ENCODE measurements around the gene FAM180B.
A peak's percentile ranks its signal among the peaks of the same experiment; 100 is the strongest.
"Not testable (repeated sequence)": the region's sequence is repeated elsewhere in the genome, so short reads cannot be mapped to it uniquely, and the experiment has no call there.

The FAM180B gene

DNA sequence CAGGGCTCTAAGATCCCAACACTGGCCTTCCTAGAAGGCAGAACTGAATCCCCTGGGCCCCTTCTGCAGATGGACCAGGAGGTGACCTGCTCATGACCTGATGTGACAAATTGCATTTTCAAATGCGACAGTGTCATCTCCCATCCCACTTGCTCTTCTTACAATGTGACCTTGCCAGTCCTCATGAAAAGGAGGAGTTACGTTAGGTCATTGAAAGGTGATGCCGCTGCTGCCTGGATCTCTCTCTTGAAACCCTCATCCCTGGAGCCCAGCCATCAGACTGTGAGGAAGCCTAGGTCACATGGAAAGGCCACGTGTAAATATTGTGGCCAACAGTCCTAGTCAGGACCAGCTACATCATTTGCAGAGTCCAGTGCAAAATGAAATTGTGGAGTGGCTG lies 13.4 kb downstream of the FAM180B start:
- no peak for DNase-seq

DNA sequence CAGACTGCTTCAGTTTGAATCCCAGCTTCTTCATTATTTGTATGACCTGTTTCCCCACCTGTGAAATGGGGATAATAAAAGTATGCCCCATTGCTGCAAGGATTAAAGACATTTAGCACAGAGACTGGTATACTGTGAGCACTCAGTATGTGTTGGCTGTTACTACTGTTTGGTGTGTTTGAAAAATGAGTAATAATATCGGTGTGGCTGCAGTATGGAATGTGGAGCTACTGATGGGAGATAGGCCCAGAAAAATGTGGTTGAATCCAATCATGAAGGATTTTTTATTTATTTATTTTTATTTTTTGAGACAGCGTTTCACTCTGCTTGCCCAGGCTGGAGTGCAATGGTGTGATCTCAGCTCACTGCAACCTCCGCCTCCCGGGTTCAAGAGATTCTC lies 16.8 kb downstream of the FAM180B start:
- no peak for DNase-seq

DNA sequence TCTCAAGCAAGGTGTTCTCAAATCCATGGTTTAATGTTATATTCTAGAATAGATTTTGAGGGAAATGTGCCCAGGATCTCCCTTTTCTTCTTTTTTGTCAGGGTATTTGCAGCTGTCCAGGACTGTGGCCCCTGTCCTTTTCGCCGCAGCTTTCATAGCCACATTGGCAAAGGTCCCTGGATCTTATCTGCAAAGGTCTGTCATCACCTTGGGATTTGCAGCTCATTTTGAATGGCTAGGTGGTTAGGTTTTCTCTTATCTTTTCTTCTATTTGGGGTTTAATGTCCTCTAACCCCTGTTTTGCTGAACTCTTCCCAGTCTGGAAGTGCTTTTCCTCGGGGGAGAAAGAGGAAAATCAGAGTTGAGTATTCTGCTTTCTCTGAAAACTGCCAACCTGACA lies 19.4 kb downstream of the FAM180B start:
- no peak for DNase-seq

DNA sequence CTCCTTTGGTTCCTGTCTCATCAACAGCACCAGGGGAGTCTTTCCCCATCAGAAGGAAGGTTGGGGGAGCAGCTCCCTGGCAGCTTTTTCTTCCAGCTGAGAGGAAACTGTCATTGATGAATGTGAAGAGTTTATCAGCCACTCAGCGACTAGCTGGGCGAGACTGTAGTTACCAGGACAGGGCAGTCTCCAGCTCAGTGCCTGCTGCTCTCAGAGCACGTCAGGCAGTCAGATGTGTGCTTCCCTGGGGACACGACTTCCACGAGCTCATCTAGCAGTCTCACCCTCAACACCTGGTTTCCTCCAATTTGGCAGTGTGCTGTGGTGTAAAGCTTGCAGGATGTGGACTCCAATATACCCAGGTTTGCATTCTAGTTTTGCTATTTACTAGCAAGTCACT lies 20.3 kb downstream of the FAM180B start:
- DNase-seq, result no peak

DNA sequence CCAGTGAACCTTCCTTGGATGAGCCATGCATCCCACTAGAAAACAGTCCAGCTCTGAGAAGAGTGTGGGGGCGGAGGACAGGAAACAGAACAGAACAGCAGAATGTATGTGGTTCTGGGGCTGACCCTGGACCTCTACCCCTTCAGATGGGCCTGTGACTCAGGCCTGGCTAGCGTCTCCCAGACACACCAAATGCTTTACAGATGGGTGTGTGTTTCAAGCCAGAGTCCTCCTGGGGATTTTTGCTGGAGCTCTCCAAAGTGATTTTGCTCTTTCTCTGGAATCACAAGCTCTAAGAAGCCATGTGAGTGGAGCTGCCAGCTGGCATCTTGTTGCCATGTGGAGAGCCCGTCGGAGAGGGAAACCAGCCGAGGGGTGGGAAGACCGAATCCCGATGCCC lies 20.9 kb downstream of the FAM180B start:
- no peak for DNase-seq

DNA sequence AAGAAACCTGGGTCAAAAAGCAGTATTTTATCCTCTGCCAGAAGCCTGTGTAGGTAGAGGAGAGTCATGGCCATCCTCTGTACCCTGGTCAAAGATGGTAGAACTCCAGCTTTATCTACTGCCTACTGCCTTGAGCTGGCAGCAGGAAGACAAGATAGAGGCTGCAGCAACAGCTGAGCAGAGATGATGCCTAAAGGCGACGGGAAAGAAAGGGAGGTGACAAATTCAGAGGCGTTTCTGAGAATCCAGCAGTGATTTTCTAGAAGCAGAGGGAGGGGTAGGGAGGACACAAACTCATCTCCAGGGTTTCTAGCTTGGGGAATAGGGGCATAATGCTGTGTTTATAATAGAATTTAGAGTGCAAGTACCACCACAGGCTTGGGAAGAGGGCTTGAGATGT lies 23.2 kb downstream of the FAM180B start:
- no peak for DNase-seq

DNA sequence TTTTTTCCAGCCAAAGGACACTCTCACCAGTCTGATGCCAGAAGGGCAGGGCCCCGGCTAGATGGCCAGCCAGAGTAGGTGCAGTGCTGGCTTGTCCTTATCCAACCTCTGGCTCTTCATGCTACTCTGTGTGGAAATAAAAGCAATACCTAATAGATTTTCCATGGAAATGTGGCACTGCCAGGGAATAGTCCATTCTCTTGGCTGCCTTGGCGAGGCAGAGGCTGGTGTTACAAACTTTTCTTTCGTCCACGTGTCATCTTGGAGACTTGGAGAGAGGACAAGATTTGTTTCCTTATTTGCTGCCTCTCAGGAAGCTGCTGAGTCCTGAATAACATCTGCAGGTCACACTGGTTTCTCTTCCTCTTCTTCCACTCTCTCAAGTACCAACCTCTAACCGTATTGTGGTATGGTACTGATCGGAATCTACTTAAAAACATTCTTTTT lies 24.9 kb downstream of the FAM180B start:
- DNase-seq, result no peak

DNA sequence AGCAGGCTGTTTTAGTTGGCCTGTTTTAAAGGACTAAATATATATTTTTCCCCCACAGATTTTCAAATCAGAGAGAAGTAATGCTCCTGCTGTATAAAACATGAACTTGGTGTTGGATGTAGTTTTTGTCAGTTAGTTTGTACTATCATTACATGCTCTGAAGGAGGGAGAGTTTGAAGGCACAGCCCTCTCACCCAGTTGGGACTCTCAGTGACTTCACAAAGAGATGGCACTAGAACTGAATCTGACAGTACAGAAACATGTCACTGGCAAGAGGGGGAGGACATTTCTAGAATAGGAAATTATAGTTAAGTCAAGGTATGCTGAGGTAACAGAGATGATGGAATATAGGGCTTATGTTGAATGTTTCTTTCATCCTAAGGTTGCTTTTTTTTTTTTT lies 28.8 kb downstream of the FAM180B start:
- no peak for DNase-seq

DNA sequence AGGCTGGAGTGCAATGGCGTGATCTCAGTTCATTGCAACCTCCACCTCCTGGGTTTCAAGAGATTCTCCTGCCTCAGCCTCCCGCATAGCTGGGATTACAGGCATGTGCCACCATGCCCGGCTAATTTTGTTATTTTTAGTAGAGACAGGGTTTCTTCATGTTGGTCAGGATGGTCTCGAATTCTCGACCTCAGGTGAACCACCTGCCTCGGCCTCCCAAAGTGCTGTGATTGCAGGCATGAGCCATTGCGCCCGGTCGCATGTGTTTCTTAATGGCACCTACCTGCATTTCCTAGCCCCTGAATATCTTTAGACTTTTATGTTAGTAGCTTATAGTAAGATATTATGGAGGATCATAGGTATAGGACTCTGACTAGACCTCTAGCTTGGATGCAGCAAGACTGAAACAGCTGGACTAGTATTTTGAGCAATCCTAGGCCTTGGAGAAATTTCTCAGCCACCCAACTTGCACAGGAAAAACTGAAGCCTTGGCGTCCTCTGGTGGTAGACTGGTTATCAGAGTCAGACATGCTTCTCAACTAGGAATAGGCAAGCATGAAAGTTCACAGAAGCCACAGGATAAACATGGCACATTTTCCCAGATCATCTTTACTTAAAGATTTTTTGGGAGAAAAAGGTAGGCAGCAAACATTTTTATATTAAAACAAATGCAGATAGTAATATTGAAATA lies 30.4 kb downstream of the FAM180B start:
- DNase-seq, result peak; percentile 36

DNA sequence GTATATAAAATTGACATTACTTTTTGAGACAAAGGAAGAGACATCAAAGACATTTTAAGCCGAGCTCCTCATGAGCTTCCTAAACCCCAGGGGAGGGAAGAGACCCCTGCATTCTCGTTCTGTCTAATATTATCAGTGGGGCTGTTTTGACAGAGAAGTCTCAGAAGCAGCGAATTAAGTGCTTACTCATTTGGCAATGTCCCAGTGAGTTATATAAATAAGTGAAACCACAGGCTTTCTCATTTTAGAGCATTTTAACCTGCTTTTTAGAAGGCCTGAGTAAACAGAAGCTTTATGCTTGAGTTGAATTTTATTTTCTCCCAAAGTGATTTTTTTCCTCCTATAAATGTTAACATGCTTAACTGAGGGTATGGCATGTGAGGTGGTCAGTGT lies 30.9 kb downstream of the FAM180B start:
- DNase-seq, result no peak

DNA sequence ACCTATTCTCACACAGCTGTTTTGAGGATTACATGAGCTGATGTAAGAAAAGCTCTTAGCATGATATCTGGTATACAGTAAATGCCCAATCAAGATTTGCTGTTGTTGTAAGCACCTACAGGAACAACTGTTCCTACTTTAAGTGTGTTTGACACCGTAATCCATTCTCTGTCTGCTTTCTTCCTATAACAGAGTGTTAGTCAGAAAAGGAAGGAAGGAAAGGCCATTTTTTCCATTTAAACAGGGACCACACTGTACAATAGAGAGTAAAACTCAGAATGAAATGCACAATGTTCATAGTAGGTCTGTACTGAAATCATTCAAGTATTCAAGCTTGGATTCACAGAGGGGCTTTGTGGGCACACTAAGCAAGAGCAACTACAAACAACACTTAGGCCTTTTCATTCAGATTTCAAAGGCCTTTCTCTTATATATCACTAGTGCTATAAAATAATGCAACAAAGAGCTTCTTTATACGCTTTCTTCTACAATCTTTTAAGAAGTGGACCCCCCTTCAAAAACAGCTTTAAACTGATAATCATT lies 34.4 kb downstream of the FAM180B start:
- no peak for DNase-seq

DNA sequence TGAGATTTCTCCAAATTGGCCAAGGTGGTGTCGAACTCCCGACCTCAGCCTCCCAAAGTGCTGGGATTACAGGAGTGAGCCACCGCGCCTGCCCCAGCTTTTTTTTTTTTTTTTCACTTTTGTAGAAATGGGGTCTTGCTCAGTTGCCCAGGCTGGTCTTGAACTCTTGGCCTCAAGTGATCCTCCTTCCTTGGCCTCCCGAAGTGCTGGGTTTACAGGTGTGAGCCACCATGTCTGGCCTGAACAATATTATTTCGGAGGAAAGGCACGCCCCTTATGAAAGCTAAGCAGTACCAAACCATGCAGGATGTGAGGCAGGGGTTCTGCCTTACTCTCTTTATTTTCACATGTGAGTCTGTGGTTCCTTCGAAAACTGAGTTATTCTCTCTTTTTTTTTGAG lies 39.8 kb downstream of the FAM180B start:
- no peak for DNase-seq

DNA sequence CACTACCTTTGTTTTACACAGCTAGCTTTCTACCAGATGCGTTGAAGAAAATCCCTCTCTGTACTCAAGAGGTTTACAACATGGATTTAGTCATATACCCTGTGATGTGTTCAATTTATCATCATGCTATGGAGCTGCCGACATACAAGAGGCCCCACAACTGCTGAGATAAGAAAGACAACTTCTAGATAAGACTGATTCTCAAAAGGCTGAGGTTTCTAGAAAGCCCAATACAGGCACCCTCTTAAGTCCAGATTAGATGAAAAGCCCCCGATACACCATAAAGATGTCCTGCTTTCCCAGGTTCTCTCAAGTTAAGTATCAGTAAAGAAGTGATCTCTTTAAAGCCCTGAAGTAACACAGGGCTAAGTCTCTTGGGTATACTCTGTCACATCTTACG lies 41.5 kb downstream of the FAM180B start:
- DNase-seq, result no peak

DNA sequence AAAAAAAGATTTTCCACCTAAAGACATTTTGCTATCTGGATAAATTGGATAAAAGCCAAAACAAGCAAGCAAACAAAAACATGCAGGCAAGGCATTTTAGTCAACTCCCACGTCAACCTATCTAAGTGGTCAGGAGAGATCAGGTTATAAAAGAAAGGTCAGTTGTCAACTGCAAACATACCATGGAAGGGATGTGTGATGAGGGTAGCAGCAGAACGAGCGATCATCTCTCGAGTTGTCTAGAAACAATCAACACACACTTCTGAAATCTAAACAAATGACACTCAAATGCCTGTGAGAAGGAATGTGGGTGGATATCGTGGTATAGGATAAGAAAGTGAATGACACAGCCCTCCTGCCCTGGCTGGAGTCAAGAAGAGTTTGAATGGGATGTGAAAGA lies 45.0 kb downstream of the FAM180B start:
- no peak for DNase-seq

DNA sequence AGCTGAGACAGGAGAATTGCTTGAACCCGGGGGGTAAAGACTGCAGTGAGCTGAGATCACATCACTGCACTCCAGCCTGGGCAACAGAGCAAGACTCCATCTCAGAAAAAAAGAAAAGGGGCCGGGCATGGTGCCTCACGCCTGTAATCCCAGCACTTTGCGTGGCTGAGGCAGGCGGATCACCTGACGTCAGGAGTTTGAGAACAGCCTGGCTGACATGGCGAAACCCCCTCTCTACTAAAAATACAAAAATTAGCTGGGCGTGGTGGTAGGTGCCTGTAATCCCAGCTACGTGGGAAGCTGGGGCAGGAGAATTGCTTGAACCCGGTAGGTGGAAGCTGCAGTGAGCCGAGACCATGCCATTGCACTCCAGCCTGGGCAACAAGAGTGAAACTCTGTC lies 49.9 kb downstream of the FAM180B start:
- not testable (repeated sequence) for DNase-seq

Measured in NCI-H2107 (cell line).